UCSD-AML1 (cell line): ENCODE results near the gene ABR.

Experiments used
- DNase-seq: peaks from one replicate; lab custom pipeline; 2025; ENCODE audit not compliant: unreplicated experiment; lab: John Stamatoyannopoulos, UW

ABR gene

DNA sequence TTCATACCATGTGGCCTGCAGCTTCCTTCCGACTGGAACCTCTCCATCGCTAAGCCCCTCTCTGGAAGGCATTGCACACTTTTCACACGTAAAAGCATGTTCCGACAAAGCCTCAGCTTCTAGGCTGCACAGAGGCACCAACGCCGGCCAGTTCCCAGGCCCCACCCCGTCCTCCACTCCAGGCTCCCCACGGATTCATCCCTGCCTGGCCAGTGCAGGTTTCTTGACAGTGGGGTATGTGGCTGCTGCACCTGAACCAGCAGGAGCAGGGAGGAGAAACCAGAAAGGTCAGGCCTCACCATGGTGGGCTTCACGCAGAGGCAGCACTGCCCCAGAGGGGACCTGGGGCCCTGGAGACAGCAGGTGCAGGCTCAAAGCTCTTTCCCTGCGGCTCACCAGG, 168.6 kb downstream of the ABR start:
- DNase-seq: no peak

DNA sequence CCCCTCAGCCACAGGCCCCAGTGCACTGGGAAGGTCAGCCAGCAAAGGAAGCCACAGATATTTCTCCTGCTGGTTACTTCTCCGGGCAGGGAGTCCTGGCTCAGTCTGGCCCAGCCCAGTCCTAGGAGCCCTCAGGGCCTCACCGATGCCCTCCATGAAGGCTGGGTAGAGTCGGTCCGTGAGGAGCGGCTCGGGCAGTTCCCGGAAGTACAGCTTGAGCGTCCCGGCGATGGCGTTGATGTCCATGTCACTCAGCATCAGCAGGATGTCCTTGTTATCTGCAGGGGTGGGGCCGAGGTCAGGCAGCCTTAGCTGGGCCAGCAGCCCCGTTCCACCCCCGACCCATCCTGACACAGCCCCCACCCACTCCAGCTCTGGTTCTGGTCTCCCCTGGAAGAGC, 169.2 kb downstream of the ABR start:
- DNase-seq: no peak

GRCh38 chr17:1010086-1010450, 169.7 kb downstream of the ABR start:
- DNase-seq: no peak

- no peak for DNase-seq
Measured at GRCh38 chr17:1009229-1010085, 170.3 kb downstream of the ABR start.

DNA sequence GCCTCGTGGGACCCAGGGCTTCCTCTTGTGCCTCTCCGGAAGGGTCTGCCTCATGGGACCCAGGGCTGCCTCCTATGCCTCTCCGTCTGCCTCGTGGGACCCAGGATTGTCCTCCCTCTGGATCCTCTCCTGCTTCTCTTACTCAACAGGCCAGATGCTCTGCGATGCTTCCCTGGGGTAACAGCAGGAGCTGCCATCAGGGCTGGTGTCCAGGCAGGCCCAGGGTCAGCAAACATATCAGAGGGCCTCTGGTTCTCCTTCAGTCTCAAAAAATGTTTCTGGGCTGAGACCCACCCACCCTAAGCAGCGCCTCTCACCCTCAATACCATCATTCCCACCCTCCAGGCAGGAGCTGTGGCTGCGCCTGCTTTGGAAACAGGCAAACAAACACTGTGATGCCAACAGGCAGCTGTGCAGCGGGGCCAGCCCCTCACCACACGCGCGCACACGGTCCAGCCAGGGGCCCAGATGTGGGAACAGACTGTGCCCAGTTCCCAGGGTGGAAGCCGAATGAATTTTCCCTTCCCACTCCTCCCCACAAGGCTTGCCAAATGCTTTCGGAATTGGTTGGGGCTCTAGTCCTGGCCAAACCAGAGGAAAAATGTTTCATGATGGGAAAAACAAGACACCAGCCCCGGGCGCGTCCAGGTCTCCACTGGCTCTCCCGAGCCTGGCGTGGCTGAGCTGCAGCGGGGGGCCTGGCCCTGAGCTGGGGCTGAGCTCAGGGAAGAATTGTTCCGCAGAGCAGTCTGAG, 171.6 kb downstream of the ABR start:
- DNase-seq: no peak

DNA sequence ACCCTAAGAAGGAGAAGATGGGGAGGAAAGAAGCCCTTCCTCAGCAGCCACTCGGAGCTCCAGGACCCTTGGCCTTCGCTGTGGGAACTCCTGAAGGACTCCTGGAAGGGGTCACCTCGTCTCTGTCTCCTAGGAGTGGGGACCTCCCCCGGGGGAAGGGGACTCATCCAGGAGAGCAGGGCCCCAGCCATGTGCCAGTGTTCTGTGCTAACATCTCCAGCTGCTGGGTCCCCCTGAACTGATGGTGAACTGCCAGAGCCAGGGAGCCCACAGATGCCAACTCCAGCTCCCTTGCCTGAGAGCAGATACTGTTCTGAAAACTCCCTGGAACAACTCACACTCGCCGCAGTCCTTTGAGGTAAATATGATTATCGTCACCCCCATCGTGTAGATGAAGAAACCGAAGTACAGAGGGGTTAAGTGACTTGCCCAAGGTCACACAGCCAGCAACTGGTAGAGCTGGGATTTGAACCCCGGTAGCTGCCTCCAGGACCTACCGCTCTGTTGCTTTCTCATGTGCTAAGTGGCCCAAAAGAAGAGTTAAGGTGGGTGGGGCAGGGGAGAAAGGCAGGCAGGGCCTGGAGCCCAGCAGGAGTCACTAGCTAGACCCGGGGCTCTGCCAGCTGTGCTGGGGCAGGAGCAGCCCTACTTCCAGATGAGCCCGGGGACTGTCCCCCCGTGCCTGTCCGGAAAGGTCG, 172.3 kb downstream of the ABR start:
- no peak for DNase-seq

GRCh38 chr17:1006054-1006453, 173.7 kb downstream of the ABR start:
- no peak for DNase-seq

GRCh38 chr17:1005361-1005946, 174.3 kb downstream of the ABR start:
- DNase-seq: no peak

GRCh38 chr17:1004769-1005295, 174.9 kb downstream of the ABR start:
- no peak for DNase-seq

DNA sequence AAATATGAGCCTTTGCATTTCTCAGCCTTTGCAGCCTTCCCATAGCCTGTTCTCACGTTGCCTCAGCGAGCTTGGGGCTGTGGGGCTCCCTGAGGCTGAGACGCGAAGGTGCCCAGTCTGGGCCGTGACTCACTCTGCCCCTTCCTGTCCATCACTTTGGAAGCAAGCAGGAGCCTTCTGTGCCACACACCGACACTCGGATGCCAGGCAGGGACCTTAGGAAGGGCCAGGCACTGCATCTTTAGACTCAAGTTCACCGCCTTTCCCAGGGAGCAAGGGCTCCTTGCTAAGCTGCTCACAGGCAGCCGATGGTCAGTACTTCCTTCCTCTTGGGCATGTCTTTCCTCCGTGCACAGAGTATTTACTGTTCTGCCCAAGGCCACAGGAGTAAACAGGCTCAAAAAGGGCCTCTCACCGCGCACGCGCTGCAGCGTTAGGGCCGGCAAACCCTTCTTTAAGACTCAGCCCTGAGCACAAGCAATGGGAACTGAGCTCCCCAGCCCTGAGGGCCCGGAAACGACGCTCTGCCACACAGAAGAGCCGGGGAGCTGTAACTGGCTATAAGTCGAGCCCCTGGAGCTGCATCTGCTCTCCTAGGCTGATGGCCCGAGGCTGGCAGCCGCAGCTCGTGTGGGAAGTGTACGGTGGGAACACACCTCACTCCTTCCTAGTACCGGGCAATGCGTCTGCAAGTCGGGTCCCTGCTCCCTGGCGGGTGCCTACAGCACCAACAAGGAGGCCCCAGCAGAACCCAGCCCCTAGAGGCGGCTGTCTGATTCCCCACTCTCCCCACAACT, 175.6 kb downstream of the ABR start:
- peak; percentile 46 for DNase-seq

DNA sequence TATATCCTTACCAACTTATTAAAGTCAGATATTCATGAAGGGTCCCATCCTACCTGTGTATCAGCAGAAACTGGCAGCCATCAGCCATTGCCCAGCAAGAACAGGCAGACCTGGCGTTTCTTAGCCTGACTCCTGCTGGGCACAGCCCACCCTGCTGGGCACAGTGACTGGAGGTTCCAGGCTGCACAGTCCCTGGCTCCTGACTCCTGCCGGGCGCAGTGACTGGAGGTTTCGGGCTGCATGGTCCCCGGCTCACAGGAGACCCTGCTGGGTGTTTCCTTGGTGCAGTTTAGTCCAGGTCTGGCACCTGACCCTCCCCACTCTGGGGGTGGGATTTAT, 176.2 kb downstream of the ABR start:
- no peak for DNase-seq

DNA sequence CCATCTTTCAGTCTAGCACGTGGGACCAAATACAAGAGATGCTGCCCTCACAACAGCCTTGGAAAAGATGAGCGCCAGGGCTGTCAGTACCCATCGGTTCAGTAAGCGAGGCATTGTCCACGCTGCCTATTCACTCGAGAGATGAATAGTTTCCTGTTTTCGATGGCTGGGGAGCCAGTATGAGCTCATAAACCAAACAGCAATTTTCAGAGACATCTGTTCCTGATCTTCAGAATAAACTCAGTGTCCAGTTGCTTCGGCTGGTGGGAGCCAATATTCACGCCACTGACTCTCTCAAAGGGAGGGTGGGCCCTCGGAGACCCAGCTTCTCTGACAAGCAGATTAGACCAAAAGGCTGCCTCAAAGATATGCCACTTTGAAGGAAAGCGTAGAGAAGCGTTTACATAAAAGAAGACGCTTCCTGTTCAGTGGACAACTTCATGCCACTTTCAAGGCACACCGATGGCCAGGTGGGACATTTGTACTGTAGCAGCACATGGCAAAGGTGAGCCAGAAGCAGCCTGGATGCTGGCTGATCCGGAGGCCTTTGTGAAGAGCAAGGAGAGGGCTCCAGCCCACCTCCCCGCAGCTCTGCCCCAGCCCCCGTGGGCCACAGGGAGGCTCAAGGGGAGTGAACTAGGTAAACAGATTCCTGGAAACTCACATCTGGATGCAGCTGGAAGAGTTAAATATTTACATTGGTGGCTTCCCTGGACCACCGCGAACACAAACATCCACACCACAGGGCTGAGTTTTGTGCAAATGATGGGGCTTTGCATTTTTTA, 176.8 kb downstream of the ABR start:
- DNase-seq: no peak

GRCh38 chr17:1002412-1002753, 177.4 kb downstream of the ABR start:
- DNase-seq: no peak

- DNase-seq: no peak
Measured at GRCh38 chr17:1001640-1002411, 178.0 kb downstream of the ABR start.

DNA sequence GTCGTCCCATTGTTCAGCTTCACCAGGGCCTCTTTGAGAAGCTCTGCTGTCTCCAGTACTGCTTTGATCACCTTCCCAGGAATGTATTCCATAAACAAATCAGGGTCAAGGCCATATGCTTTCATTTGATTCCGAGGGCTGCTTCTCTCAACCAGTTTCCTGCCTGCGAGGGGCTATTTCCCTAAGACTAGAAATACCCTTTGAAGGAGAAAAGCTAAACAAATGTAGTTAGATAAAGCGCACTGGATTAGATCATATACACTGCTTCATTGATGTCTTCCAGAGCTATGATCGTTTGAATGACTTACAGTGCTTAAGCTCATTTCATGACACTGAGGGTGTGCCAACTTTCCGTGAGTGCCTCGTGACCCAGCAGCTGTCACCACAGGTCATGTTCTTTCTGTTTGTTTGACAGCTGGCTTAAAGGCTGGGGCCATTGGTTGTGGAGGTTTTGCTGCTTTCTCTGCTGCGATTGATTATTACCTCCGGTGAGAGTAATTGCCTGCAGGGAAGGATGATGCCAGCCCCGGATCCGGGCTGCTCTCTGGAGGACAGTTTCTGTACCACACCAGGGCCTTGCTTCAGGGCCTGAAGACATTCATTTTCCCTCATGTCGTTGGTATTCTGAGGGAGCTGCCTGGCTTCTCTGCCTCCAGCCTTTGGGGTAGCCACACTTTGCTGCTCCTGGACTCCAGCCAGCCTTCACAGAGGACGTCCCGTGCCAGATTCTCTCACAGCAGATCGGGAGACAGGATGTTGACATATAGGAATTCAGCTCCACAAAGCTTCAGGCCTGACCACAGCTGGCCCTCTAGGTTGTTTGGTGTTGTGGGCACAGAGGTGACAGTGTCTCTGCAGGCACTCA, 179.0 kb downstream of the ABR start:
- DNase-seq: no peak

DNA sequence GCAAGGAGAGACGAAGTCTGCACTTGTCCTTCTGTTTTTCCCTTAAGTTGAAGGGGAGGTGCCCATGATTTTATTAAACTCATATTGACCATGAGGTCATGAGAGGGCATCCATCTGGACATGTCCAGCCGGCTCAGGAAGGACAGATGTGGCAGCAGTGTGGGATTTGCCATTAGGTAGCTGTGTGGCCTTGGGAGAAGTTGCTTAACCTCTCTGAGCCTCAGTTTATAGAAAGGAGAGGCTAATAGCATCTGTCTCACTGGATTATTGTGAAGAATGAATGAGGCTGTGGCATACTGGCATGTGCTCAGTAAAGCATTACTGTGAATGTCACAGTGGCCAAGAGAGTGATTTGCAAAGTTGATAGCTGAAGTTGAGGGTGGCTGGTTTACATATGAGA, 181.7 kb downstream of the ABR start:
- no peak for DNase-seq

DNA sequence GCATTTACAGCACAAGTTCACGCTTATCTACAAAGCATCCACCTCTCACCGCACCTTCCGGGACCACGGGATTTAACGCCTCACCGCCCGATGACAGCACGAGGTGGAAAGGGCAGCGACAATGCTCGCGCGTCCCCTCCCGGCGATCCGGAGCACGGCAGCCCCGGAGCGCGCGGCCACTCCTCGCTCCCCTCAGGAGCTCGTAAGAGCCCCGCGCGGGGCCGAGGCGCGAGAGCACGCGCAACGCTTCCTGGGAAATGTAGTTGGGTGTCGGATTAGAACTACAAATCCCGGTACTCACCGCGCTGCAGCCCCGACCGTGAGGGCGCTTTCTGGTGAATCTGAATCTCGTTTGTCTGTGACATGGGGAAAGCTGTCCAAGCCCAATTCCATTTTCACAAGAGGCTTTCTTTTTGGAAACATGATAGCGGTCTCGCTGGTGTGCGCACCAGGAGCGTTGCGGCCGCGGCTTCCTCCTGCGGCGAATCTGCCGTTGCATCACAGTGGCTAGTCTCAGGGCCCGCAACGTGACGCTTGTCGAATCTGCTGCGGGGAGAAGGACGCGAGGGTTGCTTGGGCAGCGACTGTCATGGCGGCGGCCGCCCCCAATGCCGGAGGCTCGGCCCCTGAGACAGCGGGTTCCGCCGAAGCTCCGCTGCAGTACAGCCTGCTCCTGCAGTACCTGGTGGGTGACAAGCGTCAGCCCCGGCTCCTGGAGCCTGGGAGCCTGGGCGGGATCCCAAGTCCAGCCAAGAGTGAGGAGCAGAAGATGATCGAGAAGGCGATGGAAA, 183.0 kb downstream of the ABR start, which contains the start of gene TIMM22:
TIMM22 (plus strand) TSS at position 576 of the 791 bp plus-strand sequence; CDS start at position 590, 14 bp downstream.
- peak; percentile 98 for DNase-seq
